ENCODE data around the gene ALDH16A1. TPM values are rescaled to one million over a fixed set of nuclear protein-coding genes. Genes with fewer than 3 reads are reported as not detected.
A peak's percentile ranks its signal among the peaks of the same experiment; 100 is the strongest.

Gene ALDH16A1
- total and polyA plus RNA-seq, 10 of the 15 experiments (the other 5 are each of a cell fraction or from before 2014, with no cell fraction given) = 1.7 to 49.3 (median 18.1) TPM

- TF ChIP-seq, protein P1, sequence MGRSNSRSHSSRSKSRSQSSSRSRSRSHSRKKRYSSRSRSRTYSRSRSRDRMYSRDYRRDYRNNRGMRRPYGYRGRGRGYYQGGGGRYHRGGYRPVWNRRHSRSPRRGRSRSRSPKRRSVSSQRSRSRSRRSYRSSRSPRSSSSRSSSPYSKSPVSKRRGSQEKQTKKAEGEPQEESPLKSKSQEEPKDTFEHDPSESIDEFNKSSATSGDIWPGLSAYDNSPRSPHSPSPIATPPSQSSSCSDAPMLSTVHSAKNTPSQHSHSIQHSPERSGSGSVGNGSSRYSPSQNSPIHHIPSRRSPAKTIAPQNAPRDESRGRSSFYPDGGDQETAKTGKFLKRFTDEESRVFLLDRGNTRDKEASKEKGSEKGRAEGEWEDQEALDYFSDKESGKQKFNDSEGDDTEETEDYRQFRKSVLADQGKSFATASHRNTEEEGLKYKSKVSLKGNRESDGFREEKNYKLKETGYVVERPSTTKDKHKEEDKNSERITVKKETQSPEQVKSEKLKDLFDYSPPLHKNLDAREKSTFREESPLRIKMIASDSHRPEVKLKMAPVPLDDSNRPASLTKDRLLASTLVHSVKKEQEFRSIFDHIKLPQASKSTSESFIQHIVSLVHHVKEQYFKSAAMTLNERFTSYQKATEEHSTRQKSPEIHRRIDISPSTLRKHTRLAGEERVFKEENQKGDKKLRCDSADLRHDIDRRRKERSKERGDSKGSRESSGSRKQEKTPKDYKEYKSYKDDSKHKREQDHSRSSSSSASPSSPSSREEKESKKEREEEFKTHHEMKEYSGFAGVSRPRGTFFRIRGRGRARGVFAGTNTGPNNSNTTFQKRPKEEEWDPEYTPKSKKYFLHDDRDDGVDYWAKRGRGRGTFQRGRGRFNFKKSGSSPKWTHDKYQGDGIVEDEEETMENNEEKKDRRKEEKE (IDR thresholded peaks at IDR 0.05) = no peak
Measured at GRCh38 chr19:49422407-49423070, 30.5 kb upstream of the ALDH16A1 start (continued).

- BruUV-seq (replicated peaks) = no TSS peak
- no peak within 1 kb of the TSS for H3K27ac ChIP-seq (ENCODE audit: control insufficient read depth, insufficient read depth)
- no peak for DNase-seq (ENCODE audit: low read depth, low spot score)
- in situ Hi-C loops (cut with MboI) (no loop called here), intact Hi-C loops (cut with micrococcal nuclease; ENCODE audit: unreplicated experiment) (no loop called here)
- H4K20me1 ChIP-seq (ENCODE audit: control insufficient read depth, insufficient read depth) = no peaks in the 10 kb centered on the region
- 13% methylated on average over 38 of the region's 42 CpGs for WGBS (ENCODE audit: insufficient coverage, insufficient replicate concordance, low lambda C conversion rate, missing lambda C conversion rate)
- H3K36me3 ChIP-seq (ENCODE audit: control insufficient read depth in 2 of 2, insufficient read depth in 2 of 2, low read length in 1 of 2) = no peaks in the 10 kb centered on the region
- peak; percentile 17; the same call in 1 of the 3 replicates for ATAC-seq
- no peaks in the 10 kb centered on the region for H3K79me2 ChIP-seq (ENCODE audit: control insufficient read depth, insufficient read depth, low read length)
- H3K4me2 ChIP-seq (ENCODE audit: control insufficient read depth, insufficient read depth) = no peak within 1 kb of the TSS
- TF ChIP-seq SUZ12 (IDR thresholded peaks at IDR 0.05; ENCODE audit: unreplicated experiment) (peak; percentile 81), SPI1 (IDR thresholded peaks at IDR 0.05; ENCODE audit: borderline replicate concordance, insufficient read depth, low read depth, low read length) (peak; percentile 13; the same call in 1 of the 2 replicates), PBX3 (IDR thresholded peaks at IDR 0.05; ENCODE audit: insufficient replicate concordance, low read depth, low read length) (no peak)
- no peaks in the 10 kb centered on the region for H3K9me3 ChIP-seq (replicated peaks; ENCODE audit: control insufficient read depth, insufficient read depth, low read length)
- ChIA-PET POLR2A (no interaction called here), CTCF (interaction anchor here (0.6 to 0.8 kb wide), 3 partner anchors 32 to 249 kb away, joined by 3 to 5 read pairs (median 3); no protein-coding TSS in a partner anchor), SMC1A (ENCODE audit: uncharacterized antibody, unreplicated experiment) (interaction anchor here (0.8 to 1.7 kb wide), 3 partner anchors 8 to 32 kb away, joined by 3 to 4 read pairs (median 4); no protein-coding TSS in a partner anchor), RAD21 (ENCODE audit: unreplicated experiment) (interaction anchor here (1.0 kb wide), 1 partner anchor 8 kb away, joined by 3 read pairs; no protein-coding TSS in a partner anchor)
- H3K27me3 ChIP-seq (replicated peaks in 1 of 2; ENCODE audit: control insufficient read depth in 2 of 2, insufficient read depth in 2 of 2, low read length in 1 of 2) = peaks cover 23 to 52% of the 10 kb centered on the region in 2 experiments
- H3K9ac ChIP-seq (ENCODE audit: control insufficient read depth, insufficient read depth, low read length) = no peak within 1 kb of the TSS
- no peak for FAIRE-seq
- no peak within 1 kb of the TSS for H2AFZ ChIP-seq (ENCODE audit: control insufficient read depth, low read depth, low read length)
- no peak within 1 kb of the TSS for H3K4me3 ChIP-seq
- peaks cover 4% of the 10 kb centered on the region for H3K4me1 ChIP-seq (ENCODE audit: control insufficient read depth, insufficient read depth, low read length)
Measured at GRCh38 chr19:49423071-49423984, 29.7 kb upstream of the ALDH16A1 start, which contains the start of gene PTH2. Gene PTH2 (minus strand): TSS chr19:49423441. CDS start chr19:49423339, 102 bp downstream.

Data from GM12878 (cell line).